ENCODE measurements around the gene GREB1.

GREB1 gene

DNA sequence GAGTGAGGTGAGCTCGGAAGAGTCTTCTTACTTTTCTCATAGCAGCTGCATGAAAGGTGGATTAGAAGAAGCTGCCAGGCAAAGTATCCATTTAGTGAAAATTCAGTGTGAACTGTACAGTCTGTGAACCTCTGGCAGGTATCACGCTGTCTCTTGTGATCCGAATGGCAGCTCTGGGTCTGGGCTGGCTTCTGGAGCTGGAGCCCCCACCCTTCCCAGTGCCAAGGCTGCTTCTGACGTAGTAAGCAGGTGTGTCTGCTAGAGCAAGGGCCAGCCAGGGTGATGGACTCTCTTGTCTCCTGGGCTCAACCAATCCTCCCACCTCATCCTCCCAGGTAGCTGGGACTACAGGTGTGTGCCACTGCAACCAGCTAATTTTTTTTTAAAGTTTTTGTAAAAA lies 150.1 kb downstream of the GREB1 start:
- DNase-seq (ENCODE audit: low read depth): no peak

DNA sequence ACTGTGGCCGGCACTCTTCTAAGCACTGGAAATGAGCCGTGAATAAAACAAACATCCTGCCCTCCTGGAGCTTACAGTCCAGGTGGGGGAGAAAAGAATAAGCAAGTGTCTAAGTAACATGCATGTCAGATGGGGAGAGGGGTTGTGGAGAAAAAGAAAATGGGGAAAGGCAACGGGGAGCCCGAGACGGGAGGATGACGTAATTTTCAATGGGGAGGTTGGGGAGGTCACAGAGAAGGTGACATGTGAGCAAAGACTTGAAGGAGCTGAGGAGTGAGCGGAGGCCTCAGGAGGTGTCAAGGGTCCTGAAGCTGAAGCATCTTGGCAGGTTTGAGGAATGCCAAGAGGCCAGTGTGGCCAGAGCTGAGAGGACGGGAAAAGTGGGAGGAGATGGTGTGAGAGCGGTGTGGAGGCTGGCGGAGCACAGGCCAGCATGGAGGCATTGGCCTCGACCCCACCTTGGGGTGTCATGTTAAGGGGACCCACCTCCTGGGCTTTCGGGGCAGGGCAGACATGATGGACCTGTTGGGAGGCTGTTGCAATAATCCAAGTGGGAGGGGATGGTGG lies 151.1 kb downstream of the GREB1 start:
- DNase-seq (ENCODE audit: low read depth): no peak

DNA sequence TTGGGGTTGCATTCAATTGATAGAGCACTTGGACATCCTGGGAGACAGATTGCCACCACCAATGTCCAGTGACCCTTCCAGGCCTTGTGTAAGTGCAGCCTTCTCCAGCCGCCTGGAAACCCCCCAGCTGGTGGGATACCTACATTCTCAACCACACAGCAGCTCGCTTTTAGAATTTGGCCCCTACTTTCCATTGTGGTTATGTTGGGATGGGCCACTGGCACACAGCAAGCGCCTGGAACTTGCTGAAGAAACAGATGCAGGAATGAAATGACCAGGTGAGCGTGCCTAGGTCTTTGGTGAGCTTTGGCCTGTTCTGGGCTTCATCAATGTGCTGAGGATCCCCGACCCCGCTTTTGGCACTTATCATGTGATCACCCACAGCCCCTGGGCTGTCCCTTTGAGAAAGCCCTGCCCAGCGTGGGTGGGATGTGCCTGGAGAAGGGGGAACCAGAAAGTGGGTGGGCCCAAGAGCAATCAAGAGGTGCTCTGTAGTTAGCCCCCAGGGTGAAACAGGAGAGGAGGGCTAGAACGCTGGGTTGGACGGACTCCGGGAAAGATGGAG lies 152.1 kb downstream of the GREB1 start:
- DNase-seq (ENCODE audit: low read depth): no peak

DNA sequence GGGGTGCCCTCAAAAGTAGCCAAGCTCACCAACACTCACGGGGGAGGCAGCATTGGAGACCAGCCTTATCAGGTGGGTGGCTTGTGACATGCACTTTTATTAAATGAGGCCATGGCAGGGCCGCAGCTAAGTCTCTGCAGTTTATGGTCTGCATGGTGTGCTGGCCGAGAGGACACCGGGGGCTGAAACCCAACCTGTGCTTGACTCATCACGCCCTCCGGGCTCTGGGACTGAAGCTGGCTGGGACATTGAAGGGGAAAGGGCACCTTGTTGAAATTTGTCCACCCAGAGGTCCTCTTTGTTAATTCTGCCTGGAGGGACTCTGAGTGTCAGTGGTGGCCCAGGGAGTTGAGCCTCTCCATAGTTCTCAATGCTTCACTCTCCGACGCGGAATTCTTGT lies 153.9 kb downstream of the GREB1 start:
- no peak for DNase-seq (ENCODE audit: low read depth)

GRCh38 chr2:11688222-11689069 lies 154.6 kb downstream of the GREB1 start:
- peak; percentile 77 for DNase-seq (ENCODE audit: low read depth)

GRCh38 chr2:11691076-11691660 lies 157.3 kb downstream of the GREB1 start:
- DNase-seq (ENCODE audit: low read depth): no peak

Data from stimulated activated CD4-positive, alpha-beta T cell treated with anti-CD3 and anti-CD28 coated beads, Interleukin-2, amount 100 ng/mL, for 4 hours (primary cell).